Stimulated activated naive CD8-positive, alpha-beta T cell treated with anti-CD3 and anti-CD28 coated beads, Interleukin-15, Interleukin-2, amounts not matched to agents 100 ng/mL and 50 ng/mL, for 24 hours (primary cell): ENCODE results near the gene ATP5F1A.
A peak's percentile ranks its signal among the peaks of the same experiment; 100 is the strongest.
"Not testable (repeated sequence)": the region's sequence is repeated elsewhere in the genome, so short reads cannot be mapped to it uniquely, and the experiment has no call there.

Source experiments
- H3K27ac Mint-ChIP-seq: one replicate; pipeline ENCODE4 v1.8.0; 2021; ENCODE audit warnings: mild to moderate bottlenecking, mixed read lengths
- H3K27me3 Mint-ChIP-seq: one replicate; pipeline ENCODE4 v1.8.0; 2021; ENCODE audit warnings: mixed read lengths
- H3K36me3 Mint-ChIP-seq: one replicate; pipeline ENCODE4 v1.8.0; 2021; ENCODE audit warnings: low read depth, mixed read lengths
- H3K4me1 Mint-ChIP-seq: one replicate; pipeline ENCODE4 v1.8.0; 2021; ENCODE audit warnings: low read depth, mixed read lengths
- H3K4me3 Mint-ChIP-seq: one replicate; pipeline ENCODE4 v1.8.0; 2021; ENCODE audit warnings: mild to moderate bottlenecking, mixed read lengths
- H3K9me3 Mint-ChIP-seq: one replicate; pipeline ENCODE4 v1.8.0; 2021; ENCODE audit warnings: mixed read lengths

Gene ATP5F1A

DNA sequence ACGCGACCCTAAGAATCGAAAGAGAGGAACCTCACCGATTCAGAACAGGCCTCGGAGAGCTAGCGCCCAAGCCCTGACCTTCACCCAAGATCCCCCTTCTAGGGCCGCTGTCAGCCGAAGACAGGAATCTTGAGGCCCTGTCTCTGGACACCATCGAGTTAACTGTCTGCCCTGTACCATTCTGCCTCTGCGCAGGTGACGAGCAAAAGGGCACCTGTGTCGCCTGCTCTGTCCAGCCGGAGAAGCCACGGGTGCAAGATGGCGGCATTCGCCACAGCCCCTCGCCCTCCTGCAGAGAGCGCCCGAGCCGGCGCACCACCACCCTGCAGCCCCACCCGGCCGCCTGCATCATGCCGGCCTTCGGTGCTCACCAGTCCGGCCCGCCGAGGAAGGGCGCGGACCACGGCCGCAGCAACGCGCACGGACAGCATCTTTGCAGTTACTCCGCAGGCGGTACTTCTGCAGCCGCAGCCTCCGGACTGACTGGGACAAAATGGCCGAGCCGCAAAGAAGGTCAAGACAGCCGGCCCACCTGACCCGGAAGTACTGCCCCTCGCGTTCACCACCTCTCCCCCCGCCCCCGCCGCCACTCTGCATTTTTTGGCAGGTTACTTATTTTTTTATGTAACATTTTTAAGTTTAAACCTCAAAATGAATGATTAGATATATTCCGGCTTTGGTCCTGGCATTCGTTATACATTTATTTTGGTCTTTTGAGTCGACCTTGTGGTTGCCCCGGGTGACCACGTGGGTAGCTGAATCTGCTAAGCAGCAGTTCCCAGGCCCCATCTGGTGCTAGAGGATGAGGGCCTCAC is at the start of gene ATP5F1A:
Gene ATP5F1A (minus strand): TSS at position 496 of the 815 bp plus-strand sequence. CDS start 65 bp downstream, at position 431.
- Mint-ChIP-seq H3K36me3 (peaks cover 33% of the 10 kb centered on the region), H3K4me3 (peak within 1 kb of the TSS; percentile 98), H3K27me3 (no peaks in the 10 kb centered on the region), H3K4me1 (peaks cover 43% of the 10 kb centered on the region), H3K27ac (peak within 1 kb of the TSS; percentile 100), H3K9me3 (no peaks in the 10 kb centered on the region)

DNA sequence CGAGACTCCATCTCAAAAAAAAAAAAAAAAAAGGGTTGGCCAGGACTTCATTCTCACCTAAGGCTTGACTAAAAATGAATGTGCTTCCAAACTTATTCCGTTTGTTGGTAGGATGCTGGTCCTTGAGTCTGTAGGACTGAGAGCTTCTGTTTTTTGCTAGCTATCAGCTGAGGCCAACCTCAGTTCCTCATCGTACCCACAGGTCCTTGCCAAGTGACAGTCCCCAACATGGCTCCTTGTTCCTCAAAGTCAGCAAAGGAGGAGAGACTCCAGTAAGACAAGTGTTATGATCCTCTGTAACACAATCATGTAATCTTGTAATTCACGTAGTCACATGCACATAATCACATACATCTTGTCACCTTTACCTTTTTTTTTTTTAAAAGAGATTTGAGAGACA is 43.1 kb upstream of the ATP5F1A start:
- Mint-ChIP-seq H3K9me3 (no peaks in the 10 kb centered on the region), H3K4me3 (no peak overlapping the region)

DNA sequence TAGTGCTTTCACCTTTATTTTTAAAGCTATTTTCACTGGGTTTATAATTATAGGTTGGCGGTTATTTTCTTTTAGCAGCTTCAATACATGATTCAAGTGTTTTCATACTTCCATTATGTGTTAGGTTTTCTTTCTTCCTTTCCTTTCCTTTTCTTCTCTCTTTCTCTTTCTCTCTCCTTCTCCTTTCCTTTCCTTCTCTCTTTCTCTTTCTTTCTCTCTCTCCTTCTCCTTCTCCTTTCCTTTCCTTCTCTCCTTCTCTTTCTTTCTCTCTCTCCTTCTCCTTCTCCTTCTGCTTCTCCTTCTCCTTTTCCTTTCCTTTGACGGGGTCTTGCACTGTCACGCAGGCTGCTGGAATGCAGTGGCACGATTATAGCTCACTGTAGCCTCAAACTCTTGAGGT is 42.1 kb upstream of the ATP5F1A start:
- Mint-ChIP-seq H3K4me3 (no peak overlapping the region), H3K36me3 (no peaks in the 10 kb centered on the region), H3K9me3 (no peaks in the 10 kb centered on the region), H3K27me3 (no peaks in the 10 kb centered on the region), H3K4me1 (no peaks in the 10 kb centered on the region), H3K27ac (no peak overlapping the region)

More for the DNA sequence above, 43.1 kb upstream of the ATP5F1A start:
- H3K4me1 Mint-ChIP-seq: no peaks in the 10 kb centered on the region
- no peaks in the 10 kb centered on the region for H3K36me3 Mint-ChIP-seq
- H3K27ac Mint-ChIP-seq: no peak overlapping the region
- no peaks in the 10 kb centered on the region for H3K27me3 Mint-ChIP-seq

DNA sequence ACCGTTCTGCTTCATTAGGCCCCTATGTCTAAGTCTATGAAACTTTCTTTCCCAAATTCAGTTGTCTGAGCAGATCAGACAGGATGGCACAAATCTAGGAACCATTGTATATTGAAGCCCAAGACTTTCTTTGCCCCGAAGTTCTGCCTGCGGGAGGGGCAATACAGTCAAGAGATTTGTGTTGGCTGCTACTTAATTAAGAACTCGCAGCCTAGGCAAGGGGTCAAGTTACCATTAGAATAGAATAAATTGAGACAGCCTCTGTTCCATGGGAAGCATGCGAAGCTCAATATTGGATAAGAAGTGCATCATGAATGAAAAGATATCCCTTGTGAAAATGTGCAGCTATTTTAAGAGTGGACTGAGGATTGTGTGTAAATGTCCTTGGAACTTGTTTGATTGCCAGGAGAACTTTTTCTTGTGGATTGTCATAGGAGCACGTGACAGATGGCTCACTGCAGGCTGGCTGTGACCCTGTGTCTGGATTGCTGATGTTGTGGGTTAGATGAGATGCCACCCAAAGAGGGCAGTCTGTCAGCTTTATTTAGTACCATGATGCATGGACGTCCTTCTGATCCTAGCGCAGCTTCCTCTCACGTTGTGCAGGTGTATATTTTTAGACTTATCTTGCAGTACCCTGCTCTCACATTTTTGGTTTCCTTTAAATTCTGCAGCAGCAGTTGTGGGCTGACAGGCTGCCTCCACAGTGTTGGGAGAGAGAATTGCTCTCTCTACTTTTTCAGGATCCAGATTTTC is 37.0 kb upstream of the ATP5F1A start:
- Mint-ChIP-seq H3K9me3 (no peaks in the 10 kb centered on the region), H3K4me3 (no peak overlapping the region), H3K4me1 (no peaks in the 10 kb centered on the region), H3K27me3 (no peaks in the 10 kb centered on the region), H3K27ac (no peak overlapping the region), H3K36me3 (peaks cover 7% of the 10 kb centered on the region)

DNA sequence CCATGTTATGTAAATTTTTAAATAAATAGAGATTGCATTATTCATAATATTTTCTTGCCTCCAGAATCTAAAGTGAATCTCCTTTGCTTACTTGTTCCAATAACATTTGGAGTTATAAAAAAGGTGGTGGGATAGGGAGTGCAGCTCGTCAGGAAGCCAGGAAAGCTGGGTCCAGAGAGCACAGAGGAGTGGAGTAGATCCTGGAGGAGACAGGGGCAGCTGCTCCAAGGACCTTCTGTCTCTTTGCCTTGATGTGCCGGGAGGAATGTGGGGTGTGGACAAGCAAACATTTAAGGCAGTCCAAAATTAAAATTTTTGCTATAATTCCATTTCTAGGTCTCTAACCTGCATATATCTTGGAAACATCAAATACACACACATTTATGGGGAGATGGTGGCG is 35.4 kb upstream of the ATP5F1A start:
- Mint-ChIP-seq H3K4me3 (no peak overlapping the region), H3K9me3 (no peaks in the 10 kb centered on the region), H3K27ac (no peak overlapping the region), H3K36me3 (peaks cover 18% of the 10 kb centered on the region), H3K4me1 (no peaks in the 10 kb centered on the region), H3K27me3 (no peaks in the 10 kb centered on the region)

DNA sequence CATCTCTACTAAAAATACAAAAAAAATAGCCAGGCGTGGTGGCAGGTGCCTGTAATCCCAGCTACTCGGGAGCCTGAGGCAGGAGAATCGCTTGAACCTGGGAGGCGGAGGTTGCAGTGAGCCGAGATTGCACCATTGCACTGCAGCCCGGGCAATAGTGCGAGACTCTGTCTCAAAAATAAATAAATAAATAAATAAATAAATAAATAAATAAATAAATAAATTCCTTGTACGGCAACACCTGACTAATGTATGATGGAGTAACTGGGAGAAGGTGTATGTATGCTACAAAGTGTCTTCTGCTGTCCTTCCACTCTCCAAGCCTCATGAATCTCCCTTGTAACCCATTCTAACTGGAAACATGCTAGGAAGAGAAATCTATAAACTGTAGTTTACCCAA is 32.5 kb upstream of the ATP5F1A start:
- peaks cover 32% of the 10 kb centered on the region for H3K36me3 Mint-ChIP-seq
- H3K4me1 Mint-ChIP-seq, H3K27ac Mint-ChIP-seq, H3K4me3 Mint-ChIP-seq, H3K9me3 Mint-ChIP-seq, H3K27me3 Mint-ChIP-seq: not testable (repeated sequence)

DNA sequence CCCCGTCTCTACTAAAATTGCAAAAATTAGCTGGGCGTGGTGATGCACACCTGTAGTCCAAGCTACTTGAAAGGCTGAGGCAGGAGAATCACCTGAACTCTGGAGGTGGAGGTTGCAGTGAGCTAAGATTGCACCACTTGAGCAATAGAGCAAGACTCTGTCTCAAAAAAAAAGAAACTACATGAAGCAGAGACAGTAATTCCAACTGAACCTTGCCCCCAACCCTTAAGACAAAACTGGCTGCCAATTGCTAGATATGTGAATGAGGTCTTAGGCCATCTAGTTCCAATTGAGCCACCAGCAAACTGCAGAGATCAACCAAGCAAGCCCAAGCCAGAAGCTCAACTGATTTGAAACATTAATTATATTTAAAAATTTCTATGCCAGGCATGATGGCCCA is 32.0 kb upstream of the ATP5F1A start:
- H3K4me3 Mint-ChIP-seq: no peak overlapping the region
- no peaks in the 10 kb centered on the region for H3K9me3 Mint-ChIP-seq
- no peak overlapping the region for H3K27ac Mint-ChIP-seq
- peaks cover 32% of the 10 kb centered on the region for H3K36me3 Mint-ChIP-seq
- H3K4me1 Mint-ChIP-seq: no peaks in the 10 kb centered on the region
- no peaks in the 10 kb centered on the region for H3K27me3 Mint-ChIP-seq

DNA sequence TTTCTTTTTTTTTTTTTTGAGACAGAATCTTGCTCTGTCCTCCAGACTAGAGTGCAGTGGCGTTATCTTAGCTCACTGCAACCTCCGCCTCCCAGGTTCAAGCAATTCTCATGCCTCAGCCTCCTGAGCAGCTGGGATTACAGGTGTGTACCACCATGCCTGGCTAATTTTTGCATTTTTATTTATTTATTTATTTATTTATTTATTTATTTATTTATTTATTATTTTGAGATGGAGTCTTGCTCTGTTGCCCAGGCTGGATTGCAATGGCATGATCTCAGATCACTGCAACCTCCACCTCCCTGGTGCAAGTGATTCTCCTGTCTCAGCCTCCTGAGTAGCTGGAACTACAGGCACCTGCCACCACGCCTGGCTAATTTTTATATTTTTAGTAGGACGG is 28.5 kb upstream of the ATP5F1A start:
- H3K27me3 Mint-ChIP-seq, H3K4me1 Mint-ChIP-seq: not testable (repeated sequence)

DNA sequence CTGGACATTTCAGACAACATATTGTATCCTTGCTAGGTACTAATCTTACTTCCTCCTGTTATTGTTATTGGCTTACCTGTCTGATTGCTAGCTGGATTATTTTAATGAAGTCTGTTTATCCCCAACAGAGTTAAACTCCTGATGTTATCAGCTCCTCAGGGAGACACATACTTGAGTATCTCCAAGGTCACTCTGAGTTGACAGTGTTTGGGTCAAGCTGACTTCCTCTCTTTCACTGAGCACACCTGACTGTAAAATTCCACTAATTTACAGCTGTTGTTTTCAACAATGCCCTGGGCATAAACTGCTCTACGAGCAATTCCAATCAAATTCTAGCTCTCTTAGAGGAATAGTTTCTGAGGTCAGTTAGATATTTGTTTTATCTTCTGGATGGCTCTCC is 15.7 kb upstream of the ATP5F1A start:
- Mint-ChIP-seq H3K4me3 (no peak overlapping the region), H3K9me3 (no peaks in the 10 kb centered on the region), H3K27me3 (no peaks in the 10 kb centered on the region), H3K4me1 (peaks cover 18% of the 10 kb centered on the region), H3K27ac (no peak overlapping the region), H3K36me3 (peaks cover 49% of the 10 kb centered on the region)

More for the DNA sequence above, 28.5 kb upstream of the ATP5F1A start:
- H3K27ac Mint-ChIP-seq, H3K4me3 Mint-ChIP-seq, H3K9me3 Mint-ChIP-seq: not testable (repeated sequence)
- H3K36me3 Mint-ChIP-seq: peaks cover 60% of the 10 kb centered on the region

DNA sequence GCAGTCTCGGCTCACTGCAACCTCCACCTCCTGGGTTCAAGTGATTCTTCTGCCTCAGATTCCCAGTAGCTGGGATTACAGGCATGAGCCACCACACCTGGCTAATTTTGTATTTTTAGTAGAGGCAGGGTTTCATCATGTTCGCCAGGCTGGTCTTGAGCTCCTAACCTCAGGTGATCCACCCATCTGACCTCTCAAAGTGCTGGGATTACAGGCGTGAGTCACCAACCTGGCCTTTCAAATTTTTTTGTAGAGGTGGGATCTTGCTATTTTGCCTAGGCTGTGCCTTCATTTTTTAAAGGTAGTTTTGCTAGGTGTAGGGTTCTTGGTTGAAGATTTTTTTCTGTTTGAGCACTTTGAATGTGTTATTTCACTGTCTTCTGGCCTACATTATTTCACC is 12.3 kb upstream of the ATP5F1A start:
- H3K27ac Mint-ChIP-seq: peak overlapping the region; percentile 55
- H3K9me3 Mint-ChIP-seq: no peaks in the 10 kb centered on the region
- H3K4me1 Mint-ChIP-seq: peaks cover 28% of the 10 kb centered on the region
- H3K27me3 Mint-ChIP-seq: no peaks in the 10 kb centered on the region
- H3K4me3 Mint-ChIP-seq: no peak overlapping the region
- peaks cover 47% of the 10 kb centered on the region for H3K36me3 Mint-ChIP-seq

DNA sequence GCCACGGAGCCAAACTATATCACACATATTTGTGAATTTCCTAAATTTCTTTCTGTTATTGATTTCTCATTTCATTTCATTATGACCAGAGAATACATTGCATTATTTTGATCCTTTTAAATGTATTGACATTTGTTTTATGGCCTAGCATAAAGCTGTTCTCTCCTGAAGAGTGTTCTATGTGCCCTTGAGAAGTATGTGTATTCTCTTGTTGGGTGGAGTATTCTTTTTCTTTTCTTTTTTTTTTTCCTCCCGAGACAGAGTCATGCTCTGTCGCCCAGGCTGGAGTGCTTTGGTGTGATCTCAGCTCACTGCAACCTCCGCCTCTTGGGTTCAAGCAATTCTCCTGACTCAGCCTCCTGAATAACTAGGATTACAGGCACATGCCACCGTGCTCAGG is 11.3 kb upstream of the ATP5F1A start:
- H3K27ac Mint-ChIP-seq: no peak overlapping the region
- no peaks in the 10 kb centered on the region for H3K27me3 Mint-ChIP-seq
- H3K36me3 Mint-ChIP-seq: peaks cover 44% of the 10 kb centered on the region
- no peak overlapping the region for H3K4me3 Mint-ChIP-seq
- H3K9me3 Mint-ChIP-seq: no peaks in the 10 kb centered on the region
- H3K4me1 Mint-ChIP-seq: peaks cover 36% of the 10 kb centered on the region

DNA sequence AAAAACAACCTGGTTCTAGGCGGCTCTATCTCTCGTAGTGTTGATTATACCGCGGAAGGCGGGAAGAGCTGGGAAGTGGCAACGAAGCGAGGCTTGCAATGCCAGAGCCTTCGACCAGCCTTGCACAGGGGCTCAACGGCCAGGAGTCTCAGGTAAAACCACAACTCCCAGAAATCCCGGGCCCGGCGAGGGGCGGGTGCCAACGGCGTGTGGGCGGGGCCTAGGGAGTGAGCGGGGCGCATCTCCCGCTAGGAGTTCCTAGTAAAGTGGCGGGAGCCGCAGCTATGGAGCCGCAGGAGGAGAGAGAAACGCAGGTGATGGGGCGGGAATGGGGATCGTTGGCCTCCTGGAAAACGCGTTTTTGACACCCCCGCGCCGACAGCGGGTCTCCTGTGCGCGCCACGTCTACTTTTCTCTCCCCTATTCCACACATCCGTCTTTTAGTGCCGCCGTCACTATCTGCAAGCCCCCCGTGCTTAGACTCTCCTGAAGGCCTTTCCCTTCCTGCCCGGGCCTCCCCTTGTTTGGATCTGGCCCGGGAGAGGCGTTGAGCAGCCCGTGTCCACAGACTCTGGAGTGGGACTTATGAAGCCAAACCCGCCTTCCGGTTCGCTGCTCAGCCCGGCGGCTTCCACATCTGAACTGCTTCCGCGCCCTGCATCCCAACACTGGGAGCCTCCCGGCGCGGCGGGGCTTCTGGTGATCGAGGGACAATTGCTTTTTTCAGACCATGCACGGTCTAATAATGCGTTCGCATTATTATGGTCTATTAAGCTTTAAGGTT is 6.2 kb upstream of the ATP5F1A start, which contains the start of gene HAUS1:
Gene HAUS1 (plus strand): TSS at position 258 of the 784 bp plus-strand sequence. CDS start 27 bp downstream, at position 285.
- no peaks in the 10 kb centered on the region for H3K9me3 Mint-ChIP-seq
- peak within 1 kb of the TSS; percentile 95 for H3K27ac Mint-ChIP-seq
- H3K36me3 Mint-ChIP-seq: peaks cover 18% of the 10 kb centered on the region
- peak within 1 kb of the TSS; percentile 98 for H3K4me3 Mint-ChIP-seq
- peaks cover 32% of the 10 kb centered on the region for H3K4me1 Mint-ChIP-seq
- no peaks in the 10 kb centered on the region for H3K27me3 Mint-ChIP-seq

DNA sequence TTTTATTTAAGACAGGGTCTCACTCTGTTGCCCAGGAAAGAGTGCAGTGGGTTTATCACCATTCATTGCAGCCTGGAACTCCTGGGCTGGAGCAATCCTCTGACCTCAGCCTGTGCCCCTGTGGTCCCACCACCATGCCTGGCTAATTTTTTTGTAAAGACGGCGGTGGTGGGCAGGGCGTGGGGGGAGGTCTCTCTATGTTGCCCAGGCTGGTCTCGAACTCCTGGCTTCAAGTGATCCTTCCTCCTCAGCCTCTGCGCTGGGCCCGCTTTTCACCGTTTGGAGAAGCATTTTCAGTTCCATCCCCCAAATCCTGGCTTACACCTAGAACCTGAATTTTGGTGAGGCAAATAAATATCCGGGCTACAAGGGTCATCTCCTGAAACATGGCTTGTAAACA is 1.4 kb upstream of the ATP5F1A start:
- Mint-ChIP-seq H3K9me3 (no peaks in the 10 kb centered on the region), H3K4me3 (no peak overlapping the region), H3K27me3 (no peaks in the 10 kb centered on the region)

DNA sequence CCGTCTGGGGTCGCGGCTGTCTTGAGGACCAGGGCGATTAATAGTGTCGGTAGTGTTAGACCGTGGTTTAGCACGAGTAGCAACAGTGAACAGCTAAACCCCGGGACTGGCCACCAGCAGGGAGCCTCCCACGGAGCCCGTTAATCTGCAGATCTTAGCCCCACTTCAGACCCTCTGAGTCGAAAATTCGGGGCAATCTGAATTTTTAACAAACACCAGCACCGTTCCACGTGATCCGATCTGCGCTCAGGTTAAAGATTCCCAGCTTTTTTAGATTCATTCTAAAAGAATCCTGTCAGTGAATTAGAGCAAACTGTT is 479 bp upstream of the ATP5F1A start:
- peak overlapping the region; percentile 100 for H3K27ac Mint-ChIP-seq
- peaks cover 33% of the 10 kb centered on the region for H3K36me3 Mint-ChIP-seq
- peak overlapping the region; percentile 98 for H3K4me3 Mint-ChIP-seq
- no peaks in the 10 kb centered on the region for H3K27me3 Mint-ChIP-seq
- no peaks in the 10 kb centered on the region for H3K9me3 Mint-ChIP-seq
- H3K4me1 Mint-ChIP-seq: peaks cover 42% of the 10 kb centered on the region

More for the DNA sequence above, 1.4 kb upstream of the ATP5F1A start:
- Mint-ChIP-seq H3K27ac (no peak overlapping the region), H3K36me3 (peaks cover 27% of the 10 kb centered on the region), H3K4me1 (peaks cover 42% of the 10 kb centered on the region)

DNA sequence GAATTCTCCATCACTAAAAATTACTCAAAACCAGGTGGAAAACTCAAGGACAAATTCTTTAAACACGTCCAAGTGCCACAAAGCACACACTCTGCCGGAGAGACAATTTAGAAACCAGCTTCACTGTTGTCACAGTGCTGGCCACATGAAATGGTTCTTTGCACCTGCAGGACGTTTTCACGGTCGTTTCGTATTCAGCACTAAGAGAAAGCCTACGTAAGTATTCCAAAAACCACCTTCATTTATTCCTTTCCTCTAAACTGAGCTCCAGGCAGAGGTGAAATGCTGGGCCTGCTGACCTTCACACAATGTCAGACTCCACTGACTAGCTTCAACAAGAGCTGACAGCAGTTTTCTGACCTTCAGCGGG is 680 bp downstream of the ATP5F1A start:
- Mint-ChIP-seq H3K4me3 (peak overlapping the region; percentile 98), H3K27ac (peak overlapping the region; percentile 100), H3K36me3 (peaks cover 33% of the 10 kb centered on the region), H3K4me1 (peaks cover 45% of the 10 kb centered on the region), H3K27me3 (no peaks in the 10 kb centered on the region), H3K9me3 (no peaks in the 10 kb centered on the region)
